H1 (cell line): ENCODE measurements around the gene RXFP1. TPM values are rescaled to one million over a fixed set of nuclear protein-coding genes. Genes with fewer than 3 reads are reported as not detected.

Experiments
- CTCF ChIA-PET: fragments of 300-600 bp; sonication (Branson Sonifier 250); formaldehyde crosslinking; loops from one replicate; lab custom pipeline; 2021; ENCODE audit not compliant: partially characterized antibody; lab: Charles Lee
- POLR2A ChIA-PET: fragments of 300-600 bp; sonication (Branson Sonifier 250); formaldehyde crosslinking; loops from one replicate; lab custom pipeline; 2021; ENCODE audit warnings: inconsistent platforms; ENCODE audit not compliant: partially characterized antibody; lab: Charles Lee
- DNase-seq, 2 experiments: peaks; one replicate each; pipeline versions ENCODE4 v3.0.0 to v3.0.0-alpha.2; 2010 to 2022; ENCODE audit warnings: low spot score in 2 of 2, low read depth in 1 of 2, mixed read lengths in 1 of 2
- FAIRE-seq: peaks from 2 replicates; lab custom pipeline; 2011; peaks lifted over from hg19 to GRCh38; lab: Jason Lieb, UNC
- H2AFZ ChIP-seq: 2 replicates; pipeline ENCODE4 v1.8.1; 2012; ENCODE audit warnings: low read length, inconsistent platforms
- H2AK5ac ChIP-seq: 2 replicates; pipeline ENCODE4 v1.6.1; 2013; ENCODE audit warnings: low read depth, low read length
- H2BK120ac ChIP-seq: replicated peaks from 2 replicates; pipeline ENCODE3; 2013; ENCODE audit warnings: low read depth, low read length, inconsistent platforms
- H2BK12ac ChIP-seq: 2 replicates; pipeline ENCODE4 v1.6.1; 2013; ENCODE audit warnings: low read depth, low read length
- H2BK15ac ChIP-seq: 2 replicates; pipeline ENCODE4 v1.6.1; 2013; ENCODE audit warnings: low read length
- H2BK20ac ChIP-seq: 2 replicates; pipeline ENCODE4 v1.6.1; 2013; ENCODE audit warnings: low read length
- H2BK5ac ChIP-seq: 2 replicates; pipeline ENCODE4 v1.6.1; 2013; ENCODE audit warnings: low read depth, low read length
- H3K14ac ChIP-seq: 2 replicates; pipeline ENCODE4 v1.6.1; 2013; ENCODE audit warnings: inconsistent platforms; ENCODE audit not compliant: insufficient read length
- H3K18ac ChIP-seq: 2 replicates; pipeline ENCODE4 v1.6.1; 2013; ENCODE audit warnings: low read length; ENCODE audit errors: extremely low read depth
- H3K23ac ChIP-seq: 2 replicates; pipeline ENCODE4 v1.6.1; 2013; ENCODE audit warnings: inconsistent platforms; ENCODE audit not compliant: insufficient read length
- H3K23me2 ChIP-seq: 2 replicates; pipeline ENCODE4 v1.6.1; 2013; ENCODE audit warnings: low read depth, low read length
- H3K27ac ChIP-seq: 2 replicates; pipeline ENCODE4 v1.6.1; 2011; ENCODE audit warnings: low read depth, low read length, inconsistent platforms
- H3K27me3 ChIP-seq, 4 experiments: replicated peaks in 1 of 4; 1 replicate in 1 of 4; 2 replicates in 3 of 4; pipeline versions ENCODE4 v1.6.1 to v1.8.1; 2011 to 2013; ENCODE audit warnings: low read length in 3 of 4, mild to moderate bottlenecking in 3 of 4, inconsistent platforms in 2 of 4, mixed read lengths in 2 of 4, moderate library complexity in 1 of 4; ENCODE audit not compliant: control insufficient read depth in 3 of 4, insufficient read depth in 3 of 4; ENCODE audit errors: extremely low read depth in 1 of 4
- H3K36me3 ChIP-seq, 4 experiments: 2 replicates each; pipeline versions ENCODE4 v1.6.1 to v1.8.1; 2011 to 2013; ENCODE audit warnings: mild to moderate bottlenecking in 4 of 4, low read length in 3 of 4, moderate library complexity in 2 of 4, control low read depth in 1 of 4, inconsistent platforms in 1 of 4; ENCODE audit not compliant: insufficient read depth in 4 of 4, control insufficient read depth in 2 of 4
- H3K4ac ChIP-seq: replicated peaks from 2 replicates; pipeline ENCODE3; 2013; ENCODE audit warnings: low read length, low read depth, mixed read lengths, inconsistent platforms; ENCODE audit not compliant: insufficient read length
- H3K4me1 ChIP-seq, 4 experiments: replicated peaks in 1 of 4; 1 replicate in 1 of 4; 2 replicates in 3 of 4; pipeline versions ENCODE4 v1.6.1 to v1.8.1; 2011 to 2013; ENCODE audit warnings: low read length in 3 of 4, inconsistent platforms in 2 of 4, mixed read lengths in 1 of 4; ENCODE audit not compliant: insufficient read depth in 4 of 4, control insufficient read depth in 3 of 4
- H3K4me2 ChIP-seq, 2 experiments: 2 replicates each; pipeline versions ENCODE4 v1.6.1 to v1.8.1; 2011 to 2013; ENCODE audit warnings: low read depth in 2 of 2, low read length in 2 of 2, control low read depth in 1 of 2, inconsistent platforms in 1 of 2, mild to moderate bottlenecking in 1 of 2; ENCODE audit not compliant: insufficient read depth in 1 of 2
- H3K4me3 ChIP-seq, 4 experiments: fragments of 200-600, 300-600 bp in 1 of 4; sonication (generic), shearing (Covaris generic), sonication (Bioruptor Twin) in 1 of 4; 2 replicates each; pipeline versions ENCODE4 v1.5.1 to v1.8.1; 2011 to 2016; ENCODE audit warnings: low read length in 4 of 4, low read depth in 3 of 4, control low read depth in 2 of 4, inconsistent platforms in 2 of 4, mild to moderate bottlenecking in 2 of 4, mixed read lengths in 1 of 4, moderate library complexity in 1 of 4; ENCODE audit not compliant: insufficient read depth in 2 of 4; ENCODE audit errors: extremely low read depth in 1 of 4
- H3K56ac ChIP-seq: replicated peaks from 2 replicates; pipeline ENCODE3; 2013; ENCODE audit warnings: low read depth, mild to moderate bottlenecking, mixed read lengths, low read length, inconsistent platforms; ENCODE audit not compliant: insufficient read length
- H3K79me1 ChIP-seq: 2 replicates; pipeline ENCODE4 v1.6.1; 2013; ENCODE audit warnings: low read depth, low read length, control low read depth
- H3K79me2 ChIP-seq, 2 experiments: 2 replicates each; pipeline versions ENCODE4 v1.6.1 to v1.8.1; 2012 to 2013; ENCODE audit warnings: low read length in 2 of 2, mild to moderate bottlenecking in 2 of 2, inconsistent platforms in 1 of 2; ENCODE audit not compliant: insufficient read depth in 2 of 2, control insufficient read depth in 1 of 2
- H3K9ac ChIP-seq, 4 experiments: replicated peaks in 1 of 4; 1 replicate in 1 of 4; 2 replicates in 3 of 4; pipeline versions ENCODE4 v1.6.1 to v1.8.1; 2011 to 2013; ENCODE audit warnings: low read depth in 3 of 4, low read length in 3 of 4, control low read depth in 2 of 4, mild to moderate bottlenecking in 2 of 4, moderate library complexity in 2 of 4, inconsistent platforms in 1 of 4; ENCODE audit errors: extremely low read depth in 1 of 4
- H3K9me3 ChIP-seq, 2 experiments: 2 replicates each; pipeline versions ENCODE4 v1.6.1 to v1.8.1; 2012 to 2013; ENCODE audit warnings: mild to moderate bottlenecking in 2 of 2, moderate library complexity in 2 of 2, control low read depth in 1 of 2, inconsistent platforms in 1 of 2, low read depth in 1 of 2, low read length in 1 of 2, mixed read lengths in 1 of 2; ENCODE audit not compliant: insufficient read depth in 2 of 2
- H4K20me1 ChIP-seq, 2 experiments: replicated peaks in 1 of 2; 2 replicates each; pipeline versions ENCODE3 to v1.8.1; 2011 to 2013; ENCODE audit warnings: inconsistent platforms in 2 of 2, low read length in 2 of 2, mild to moderate bottlenecking in 1 of 2; ENCODE audit not compliant: insufficient read depth in 2 of 2, control insufficient read depth in 1 of 2
- H4K5ac ChIP-seq: 2 replicates; pipeline ENCODE4 v1.6.1; 2013; ENCODE audit warnings: low read length, low read depth, mixed read lengths, inconsistent platforms; ENCODE audit not compliant: insufficient read length
- H4K8ac ChIP-seq: 2 replicates; pipeline ENCODE4 v1.8.0; 2013; ENCODE audit warnings: mild to moderate bottlenecking, moderate library complexity, low read length, inconsistent platforms; ENCODE audit not compliant: insufficient read depth; ENCODE audit errors: extremely low read depth
- H4K91ac ChIP-seq: replicated peaks from 2 replicates; pipeline ENCODE3; 2013; ENCODE audit warnings: low read length, mixed read lengths, inconsistent platforms; ENCODE audit not compliant: insufficient read length
- RBBP5 ChIP-seq: IDR thresholded peaks from 2 replicates; pipeline ENCODE4 v1.7.1; 2012; ENCODE audit warnings: low read depth, mild to moderate bottlenecking, inconsistent platforms, low read length, moderate library complexity, borderline replicate concordance
- WGBS, 2 experiments: shearing (Covaris generic) in 1 of 2; methylation state at CpG; one replicate each; pipeline versions ENCODE4 v1.1.6 to v1.1.7; 2013 to 2015; ENCODE audit warnings: low lambda C conversion rate in 2 of 2, mixed read lengths in 2 of 2, inconsistent platforms in 1 of 2, low coverage in 1 of 2, missing lambda C conversion rate in 1 of 2; ENCODE audit not compliant: insufficient replicate concordance in 2 of 2, insufficient coverage in 1 of 2, insufficient read length in 1 of 2; ENCODE audit errors: extremely low coverage in 1 of 2, missing lambda C conversion rate in 1 of 2; 5-methylcytosine and 5-hydroxymethylcytosine counted together
- polyA plus RNA-seq, 7 experiments: library from polyadenylated mRNA; depleted of rRNA in 3 of 7; stranded (reverse) in 5 of 7; unstranded in 2 of 7; fragments of >200 nt in 5 of 7; fragments of 200-250 nt in 2 of 7; gene quantifications; 1 replicate in 5 of 7; 2 replicates in 1 of 7; 4 replicates in 1 of 7; pipeline versions ENCODE4 v1.2.1 to v1.2.3, GENCODE V29; 2011 to 2013; ENCODE audit warnings: missing spikeins in 2 of 7, mixed read lengths in 2 of 7
- total RNA-seq: library from RNA; stranded (reverse); fragmentation: NEBNext Ultra II Directional; extraction: Animal tissue kit (Norgen Biotek cat#: 25700); gene quantifications from 2 replicates; pipeline ENCODE4 v1.2.1, GENCODE V29; 2021

The RXFP1 gene
- total and polyA plus RNA-seq, 2 of the 8 experiments (the other 6 are each of a cell fraction or from before 2014, with no cell fraction given): 0.14 to 0.56 TPM

- POLR2A ChIA-PET: no interaction called here
- Histone ChIP-seq H3K18ac (no peak overlapping the region), H3K14ac (no peak overlapping the region), H4K8ac (no peak overlapping the region), H3K4ac (no peak overlapping the region), H3K4me2 (no peak overlapping the region), H4K20me1 (no peaks in the 10 kb centered on the region), H2BK5ac (no peak overlapping the region), H3K79me1 (no peaks in the 10 kb centered on the region), H3K79me2 (no peaks in the 10 kb centered on the region), H3K23me2 (no peaks in the 10 kb centered on the region), H3K27ac (no peak overlapping the region), H3K4me3 (no peak overlapping the region), H3K23ac (no peak overlapping the region), H3K9ac (no peak overlapping the region), H2BK12ac (no peak overlapping the region), H3K36me3 (no peaks in the 10 kb centered on the region), H3K4me1 (peaks cover 0 to 10% (median 4%) of the 10 kb centered on the region in 4 experiments; a peak in 4 of 7 replicates), H2AFZ (no peak overlapping the region), H2AK5ac (no peak overlapping the region), H3K9me3 (no peaks in the 10 kb centered on the region), H3K27me3 (no peaks in the 10 kb centered on the region), H2BK15ac (no peak overlapping the region), H2BK120ac (no peak overlapping the region), H2BK20ac (no peak overlapping the region), H3K56ac (no peak overlapping the region), H4K91ac (peak overlapping the region; percentile 6), H4K5ac (no peak overlapping the region)
- WGBS, 2 experiments: 82% methylated on average over 6 of the region's 6 CpGs; no CpG with 5 or more reads in 1 of the 2 experiments
- TF ChIP-seq RBBP5: no peak
- no peak for DNase-seq
- CTCF ChIA-PET: interaction anchor here (1.2 to 1.4 kb wide), 2 partner anchors 35 to 47 kb away, joined by 3 to 5 read pairs; no protein-coding TSS in a partner anchor
- FAIRE-seq: no peak
Measured at GRCh38 chr4:158530898-158531297, 9.2 kb downstream of the RXFP1 start.
